ENCODE data around the gene MTRFR.
"Not testable (repeated sequence)": the region's sequence is repeated elsewhere in the genome, so short reads cannot be mapped to it uniquely, and the experiment has no call there.

MTRFR gene

GRCh38 chr12:123232807-123233504, at the start of gene MTRFR, which contains the start of gene MPHOSPH9:
MTRFR (plus strand) TSS chr12:123233436; CDS start chr12:123253675, 20,239 bp downstream.
MPHOSPH9 (minus strand) TSS chr12:123233141; CDS start chr12:123230364, 2,777 bp downstream.
- DNase-seq (ENCODE audit: low spot score), result peak; percentile 100

- no peak for DNase-seq (ENCODE audit: low spot score)
These were observed 45.6 kb upstream of the MTRFR start for GRCh38 chr12:123187637-123188036.

DNA sequence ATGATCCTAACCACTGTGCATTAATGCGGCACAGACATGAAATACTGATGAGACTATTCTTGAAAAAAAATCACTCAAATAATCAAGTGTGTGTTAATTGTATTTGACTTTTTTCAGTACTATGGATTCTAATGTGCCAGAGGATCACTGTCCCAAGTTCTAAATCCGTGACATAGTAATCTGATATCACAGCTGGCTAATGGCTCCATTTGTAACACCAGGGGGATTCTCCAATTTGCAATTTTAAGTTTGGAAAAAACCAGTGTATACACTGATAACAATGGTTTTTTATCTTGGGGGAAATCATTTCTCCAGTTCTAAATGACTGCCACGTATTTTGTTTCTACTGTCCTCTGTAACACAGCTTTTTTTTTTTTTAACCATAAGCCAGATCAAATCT, 33.3 kb upstream of the MTRFR start:
- DNase-seq (ENCODE audit: low spot score), result no peak

- no peak for DNase-seq (ENCODE audit: low spot score)
These were observed 32.8 kb upstream of the MTRFR start for GRCh38 chr12:123200414-123200813.

DNA sequence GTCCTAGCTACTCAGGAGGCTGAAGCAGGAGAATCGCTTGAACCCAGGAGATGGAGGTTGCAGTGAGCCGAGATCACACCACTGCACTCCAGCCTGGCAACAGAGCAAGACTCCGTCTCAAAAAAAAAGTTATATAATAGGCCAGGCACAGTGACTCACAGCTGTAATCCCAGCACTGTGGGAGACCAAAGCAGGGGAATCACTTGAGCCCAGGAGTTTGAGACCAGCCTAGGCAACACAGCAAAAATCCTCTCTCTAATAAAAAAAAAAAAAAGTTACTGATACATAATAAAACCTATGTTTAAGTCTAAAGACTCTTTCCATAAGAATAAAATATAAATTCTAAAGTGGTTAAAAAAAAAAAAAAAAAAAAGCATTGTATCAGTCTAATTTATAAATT, 26.4 kb upstream of the MTRFR start:
- DNase-seq (ENCODE audit: low spot score), result not testable (repeated sequence)

DNA sequence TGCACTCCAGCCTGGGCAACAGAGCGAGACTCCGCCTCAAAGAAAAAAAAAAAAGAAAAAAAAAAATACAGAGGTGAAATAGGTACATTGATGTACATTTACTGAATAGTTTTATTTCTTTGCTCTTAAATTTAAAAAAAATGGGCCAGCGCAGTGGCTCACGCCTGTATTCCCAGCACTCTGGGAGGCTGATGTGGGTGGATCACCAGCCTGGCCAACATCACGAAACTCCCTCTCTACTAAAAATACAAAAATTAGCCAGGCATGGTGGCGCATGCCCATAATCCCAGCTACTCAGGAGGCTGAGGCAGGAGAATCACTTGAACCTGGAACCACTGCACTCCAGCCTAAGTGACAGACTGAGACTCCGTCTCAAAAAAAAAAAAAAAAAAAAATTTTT, 25.4 kb upstream of the MTRFR start:
- not testable (repeated sequence) for DNase-seq (ENCODE audit: low spot score)

DNA sequence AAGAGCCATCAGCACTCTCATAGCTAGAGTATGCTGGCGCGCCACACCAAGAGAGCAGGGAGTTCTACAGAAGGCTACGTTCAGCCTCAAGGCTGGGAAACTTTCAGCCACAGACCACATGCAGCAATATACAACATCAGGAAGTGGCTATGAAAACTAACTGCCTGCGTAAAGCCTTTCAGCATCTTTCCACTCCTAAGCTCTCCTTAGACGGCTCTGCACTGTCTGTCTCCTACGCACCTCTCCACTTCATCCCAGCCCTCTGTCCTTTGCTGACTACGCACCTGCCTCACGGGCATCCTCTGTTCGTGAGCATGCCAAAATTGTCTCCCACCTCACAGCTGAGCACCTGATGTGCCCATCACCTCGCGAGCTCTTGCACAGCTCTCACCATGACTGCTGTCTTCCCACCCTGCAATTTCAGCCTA, 10.0 kb upstream of the MTRFR start:
- DNase-seq (ENCODE audit: low spot score), result no peak

- DNase-seq (ENCODE audit: low spot score), result no peak
These were observed 7.8 kb upstream of the MTRFR start for GRCh38 chr12:123225443-123225842.

DNA sequence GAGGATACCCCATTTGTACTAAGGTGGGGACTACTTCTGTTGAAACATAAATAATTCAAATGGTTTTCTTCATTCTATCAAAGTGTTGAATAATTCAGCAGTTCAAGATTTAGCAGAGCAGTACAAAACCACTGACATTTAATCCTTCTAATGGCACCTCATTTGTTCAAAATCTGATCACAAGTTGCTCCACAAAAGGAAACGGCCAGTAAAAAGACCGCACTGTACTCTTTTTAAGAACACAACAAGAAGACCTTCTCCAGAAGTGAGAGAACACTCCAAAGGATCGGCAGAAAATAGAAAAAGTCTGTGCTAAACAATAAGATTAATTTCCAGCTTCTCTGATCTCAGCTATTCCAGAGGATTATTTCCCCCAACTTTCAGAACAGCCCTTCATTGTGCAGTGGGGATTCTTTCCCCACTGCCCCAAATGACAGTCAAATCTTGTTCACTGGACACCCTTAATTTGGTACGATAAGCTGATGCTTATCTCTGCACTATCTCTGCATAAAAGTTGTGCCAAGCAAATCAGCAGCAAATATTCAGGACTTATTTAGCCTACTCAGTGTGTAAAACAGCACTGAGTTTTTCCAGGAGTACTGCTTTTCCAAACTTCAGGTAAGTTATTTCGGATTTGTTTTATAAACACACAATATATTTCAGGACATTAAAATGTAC, 5.5 kb upstream of the MTRFR start:
- DNase-seq (ENCODE audit: low spot score), result no peak

DNA sequence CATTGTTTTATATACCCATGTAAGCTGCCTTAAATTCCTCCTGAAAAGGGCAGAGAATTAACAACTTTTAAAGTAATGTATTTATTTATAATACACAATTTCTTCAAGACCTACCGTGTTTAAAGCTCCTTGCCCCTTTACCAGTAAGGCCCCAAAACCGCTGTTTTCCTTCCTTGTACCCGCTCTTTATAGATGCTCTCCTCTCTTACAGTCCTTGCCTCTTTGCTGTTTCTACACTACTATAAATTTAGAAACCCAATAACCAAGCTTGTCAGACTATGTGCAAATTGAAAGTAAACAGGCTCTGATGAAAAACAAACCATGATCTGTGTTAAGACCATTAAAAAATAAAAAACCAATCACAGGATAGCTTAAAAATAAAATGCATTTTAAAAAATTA, 4.2 kb upstream of the MTRFR start:
- DNase-seq (ENCODE audit: low spot score), result no peak

- peak; percentile 22 for DNase-seq (ENCODE audit: low spot score)
These were observed 1.3 kb upstream of the MTRFR start for GRCh38 chr12:123231931-123232330.

GRCh38 chr12:123232472-123232806, 797 bp upstream of the MTRFR start:
- DNase-seq (ENCODE audit: low spot score), result no peak

DNA sequence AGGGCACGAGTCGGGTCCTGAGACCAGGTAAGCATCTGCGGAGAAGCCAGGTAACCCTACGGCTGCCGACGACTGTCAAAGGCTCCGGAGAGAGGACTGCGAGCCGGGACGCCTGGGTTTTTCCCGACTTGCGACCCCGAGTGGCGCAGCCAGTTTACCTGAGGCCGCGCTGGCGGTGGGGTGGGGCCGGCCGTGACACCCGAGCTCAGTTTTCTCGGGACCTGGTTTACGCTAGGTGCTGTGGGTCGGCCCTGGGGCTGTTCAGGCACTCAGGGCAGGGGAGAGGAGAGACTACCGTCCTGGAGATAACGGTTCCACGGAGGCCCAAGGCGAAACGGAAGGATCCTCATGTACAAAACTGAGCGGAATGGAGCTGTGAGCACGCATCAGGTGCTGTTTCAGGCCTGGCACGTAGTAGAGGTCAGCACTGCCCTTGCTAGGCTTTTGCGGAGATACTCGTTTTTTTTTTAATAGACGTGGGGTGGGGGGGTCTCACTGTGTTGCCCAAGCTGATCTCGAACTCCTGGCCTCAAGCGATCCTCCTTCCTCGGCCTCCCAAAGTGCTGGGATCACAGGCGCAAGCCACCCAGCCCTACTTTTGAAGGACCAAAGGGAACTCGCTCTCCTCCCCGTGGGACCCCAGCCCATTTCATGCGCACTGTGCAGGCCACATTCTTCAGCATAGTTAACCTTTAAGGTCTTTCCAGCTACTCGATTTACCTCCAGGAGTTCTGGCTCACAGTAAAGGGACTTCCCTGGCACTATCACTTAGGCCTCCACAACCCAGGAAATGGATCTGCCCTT, 471 bp downstream of the MTRFR start:
- DNase-seq (ENCODE audit: low spot score), result peak; percentile 34

GRCh38 chr12:123237646-123238329, 4.6 kb downstream of the MTRFR start:
- DNase-seq (ENCODE audit: low spot score), result peak; percentile 86

GRCh38 chr12:123238330-123238682, 5.1 kb downstream of the MTRFR start:
- no peak for DNase-seq (ENCODE audit: low spot score)

DNA sequence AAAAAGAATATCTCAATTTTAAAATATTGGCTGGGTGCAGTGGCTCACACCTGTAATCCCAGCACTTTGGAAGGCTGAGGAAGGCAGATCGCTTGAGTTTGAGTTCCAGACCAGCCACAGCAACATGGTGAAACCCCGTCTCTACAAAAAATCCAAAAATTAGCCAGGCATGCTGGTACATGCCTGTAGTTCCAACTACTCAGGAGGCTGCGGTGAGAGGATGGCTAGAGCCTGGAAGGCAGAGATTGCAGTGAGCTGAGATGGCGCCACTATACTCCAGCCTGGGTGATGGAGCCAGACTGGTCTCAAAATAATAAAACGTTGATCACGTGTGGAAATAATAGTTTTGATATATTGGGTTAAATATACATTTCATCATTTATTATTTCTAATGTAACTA, 5.7 kb downstream of the MTRFR start:
- DNase-seq (ENCODE audit: low spot score), result no peak

DNA sequence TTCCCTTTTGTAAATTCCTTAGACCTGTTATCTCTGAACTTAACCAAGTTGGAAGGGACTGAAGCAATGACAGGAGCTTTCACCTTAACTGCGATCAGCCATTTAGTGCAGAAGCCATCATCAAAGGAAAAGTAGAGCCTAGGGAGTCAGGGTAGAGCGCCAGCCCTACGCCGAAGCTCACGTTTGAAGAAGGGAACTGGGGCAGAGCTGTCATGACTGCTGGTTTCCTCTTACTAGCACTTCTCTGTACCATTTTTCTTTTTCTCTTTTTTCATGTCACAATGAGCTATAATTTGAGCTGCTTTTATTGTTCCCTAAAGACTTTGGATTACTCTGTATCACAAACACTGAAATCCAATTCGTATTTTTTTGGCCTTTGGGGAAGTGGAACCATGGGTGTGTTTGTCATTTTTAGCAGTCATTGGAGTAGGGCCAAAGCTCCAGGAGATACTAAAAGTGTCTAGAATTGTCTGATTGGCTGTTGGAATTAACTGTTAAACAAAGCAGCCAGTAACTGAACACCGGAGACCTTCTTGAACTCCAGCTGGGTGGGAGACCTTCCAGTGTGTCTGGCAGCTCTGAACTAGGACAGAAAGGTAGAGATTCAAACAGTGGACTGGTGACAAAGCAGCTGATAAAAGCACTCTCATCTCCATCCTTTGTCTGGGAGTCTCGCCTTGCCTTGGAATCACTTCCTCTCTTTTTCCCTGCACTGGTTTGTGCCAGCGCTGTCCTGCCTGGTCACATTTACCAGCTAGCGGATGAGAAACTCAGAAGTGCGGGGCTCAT, 9.1 kb downstream of the MTRFR start:
- DNase-seq (ENCODE audit: low spot score), result no peak

DNA sequence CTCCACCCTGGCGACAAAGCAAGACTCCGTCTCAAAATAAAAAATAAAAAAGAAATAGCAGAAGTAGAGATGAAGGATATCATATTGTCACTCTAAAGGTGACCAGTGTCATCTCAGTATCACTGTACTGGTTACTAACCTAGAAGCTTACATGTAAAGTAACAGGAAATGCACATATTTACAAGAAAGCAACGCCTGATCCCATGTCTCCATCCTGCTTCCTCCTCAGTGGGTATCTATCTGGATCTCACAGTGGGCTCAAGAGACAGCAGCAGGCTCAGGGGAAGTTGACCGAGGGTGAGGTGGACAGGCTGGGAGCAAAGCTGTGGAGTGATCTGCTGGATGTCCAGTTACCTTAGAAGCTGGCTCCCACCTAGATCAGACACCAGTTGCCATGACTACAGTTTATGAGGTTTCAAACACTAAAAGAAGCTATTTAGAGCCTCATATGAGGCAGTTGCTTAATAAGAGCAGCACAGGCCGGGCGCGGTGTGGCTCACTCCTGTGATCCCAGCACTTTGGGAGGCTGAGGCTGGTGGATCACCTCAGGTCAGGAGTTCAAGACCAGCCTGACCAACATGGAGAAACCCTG, 10.5 kb downstream of the MTRFR start:
- DNase-seq (ENCODE audit: low spot score), result no peak

GRCh38 chr12:123245678-123246077, 12.4 kb downstream of the MTRFR start:
- DNase-seq (ENCODE audit: low spot score), result no peak

- DNase-seq (ENCODE audit: low spot score), result not testable (repeated sequence)
These were observed 14.9 kb downstream of the MTRFR start for GRCh38 chr12:123248129-123248528.
